CD4-positive, alpha-beta T cell (primary cell): ENCODE data around the gene HEXD. TPM values are rescaled to one million over a fixed set of nuclear protein-coding genes. Genes with fewer than 3 reads are reported as not detected.

Experiments used
- ATAC-seq: fragments of 200-7000 bp; cut with Tn5 transposase; one replicate; pipeline ENCODE4 v1.10.0; 2022; ENCODE audit warnings: mild to moderate bottlenecking; ENCODE audit not compliant: poor library complexity
- CTCF ChIA-PET: fragments of 350-600 bp; sonication (Branson Sonifier 250); formaldehyde crosslinking; loops from one replicate; lab custom pipeline; 2021; ENCODE audit warnings: antibody characterized with exemption, inconsistent platforms; lab: Charles Lee
- POLR2A ChIA-PET: fragments of 350-600 bp; sonication (Branson Sonifier 250); formaldehyde crosslinking; loops from one replicate; lab custom pipeline; 2021; ENCODE audit warnings: antibody characterized with exemption, inconsistent platforms; lab: Charles Lee
- DNase-seq, 14 experiments: peaks; one replicate each; pipeline ENCODE4 v3.0.0-alpha.2; 2013 to 2020; ENCODE audit warnings: mixed read lengths in 2 of 14
- H3K27ac ChIP-seq, 2 donors: one replicate each; pipeline versions ENCODE4 v1.5.1 to v1.7.0; 2013; ENCODE audit warnings: low read length in 2 of 2, low read depth in 1 of 2, mild to moderate bottlenecking in 1 of 2
- H3K27me3 ChIP-seq, 2 experiments: 1 replicate in 1 of 2; 2 replicates in 1 of 2; pipeline versions ENCODE4 v1.6.1 to v1.7.0; 2013; ENCODE audit warnings: low read length in 2 of 2, control low read depth in 1 of 2, mild to moderate bottlenecking in 1 of 2, moderate library complexity in 1 of 2; ENCODE audit not compliant: insufficient read depth in 2 of 2, control insufficient read depth in 1 of 2
- H3K36me3 ChIP-seq: one replicate; pipeline ENCODE4 v1.6.1; 2013; ENCODE audit warnings: low read length, control low read depth; ENCODE audit not compliant: insufficient read depth
- H3K4me1 ChIP-seq: one replicate; pipeline ENCODE4 v1.6.1; 2013; ENCODE audit warnings: low read length, control low read depth; ENCODE audit not compliant: insufficient read depth
- H3K4me3 ChIP-seq: one replicate; pipeline ENCODE4 v1.5.1; 2013; ENCODE audit warnings: mild to moderate bottlenecking, low read length, moderate library complexity
- H3K9me3 ChIP-seq, 2 experiments: 1 replicate in 1 of 2; 2 replicates in 1 of 2; pipeline versions ENCODE4 v1.6.1 to v1.7.0; 2013; ENCODE audit warnings: low read length in 2 of 2, mild to moderate bottlenecking in 2 of 2, control low read depth in 1 of 2, moderate library complexity in 1 of 2; ENCODE audit not compliant: control insufficient read depth in 1 of 2, insufficient read depth in 1 of 2
- H3K27ac Mint-ChIP-seq: one replicate; pipeline ENCODE4 v1.8.0; 2020; ENCODE audit warnings: mixed read lengths
- H3K27me3 Mint-ChIP-seq: one replicate; pipeline ENCODE4 v1.8.0; 2021; ENCODE audit warnings: mixed read lengths
- H3K36me3 Mint-ChIP-seq: one replicate; pipeline ENCODE4 v1.8.0; 2021; ENCODE audit warnings: low read depth, mixed read lengths
- H3K4me1 Mint-ChIP-seq: one replicate; pipeline ENCODE4 v1.8.0; 2021; ENCODE audit warnings: low read depth, mixed read lengths
- H3K4me3 Mint-ChIP-seq: one replicate; pipeline ENCODE4 v1.8.0; 2020; ENCODE audit warnings: mild to moderate bottlenecking, mixed read lengths
- H3K9me3 Mint-ChIP-seq: one replicate; pipeline ENCODE4 v1.8.0; 2020; ENCODE audit warnings: mixed read lengths
- intact Hi-C, 2 experiments: fragments of 100-400 bp; cut with DNase I in 1 of 2; cut with micrococcal nuclease in 1 of 2; formaldehyde crosslinking; loops; one replicate each; pipeline versions ENCODE4 v1.15.1 to v1.9.0; 2023 to 2025; cut with DNase I, micrococcal nuclease
- total RNA-seq, 174 experiments: library from RNA in 2 of 174; stranded (reverse) in 2 of 174; gene quantifications; one replicate each; pipeline ENCODE4 v1.2.3 and lab custom pipeline; 2021 to 2026
- TF ChIP-seq, protein P1 (sequence below): fragments of 200-600 bp; IDR thresholded peaks from one replicate; pipeline ENCODE4 v1.8.0; 2022; ENCODE audit warnings: antibody characterized with exemption, mild to moderate bottlenecking

The HEXD gene
- total RNA-seq, 2 experiments from 2014 or later = 27.8 to 31.2 TPM

DNA sequence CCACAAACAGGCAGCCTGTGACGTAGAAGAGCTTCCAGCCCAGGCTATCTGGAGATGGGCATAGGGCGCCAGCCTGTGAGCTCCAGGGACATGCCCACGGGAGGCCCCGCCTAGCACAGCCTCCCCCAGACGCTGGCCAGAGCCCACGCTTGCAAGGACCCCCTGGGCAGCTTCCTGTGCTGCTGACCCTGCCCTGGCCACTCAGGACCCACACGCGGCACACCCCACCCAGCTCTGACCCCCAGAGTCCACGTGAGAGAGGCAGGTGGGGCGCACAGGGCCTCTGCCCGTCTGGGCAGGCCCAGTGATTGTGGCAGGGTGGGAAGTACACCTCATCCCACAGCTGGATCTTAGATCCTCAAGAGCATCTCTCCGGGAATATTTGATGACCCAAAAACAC is 28.5 kb downstream of the HEXD start:
- Histone ChIP-seq H3K9me3 (no peaks in the 10 kb centered on the region), H3K27me3 (no peaks in the 10 kb centered on the region), H3K4me1 (peaks cover 55% of the 10 kb centered on the region), H3K36me3 (peaks cover 61% of the 10 kb centered on the region), H3K4me3 (no peak overlapping the region), H3K27ac (no peak overlapping the region)
- H3K27me3 Mint-ChIP-seq = no peaks in the 10 kb centered on the region
- peak overlapping the region; percentile 58 for H3K27ac Mint-ChIP-seq
- POLR2A ChIA-PET = interaction anchor here (0.6 kb wide), 1 partner anchor 463 kb away, joined by 4 read pairs; no protein-coding TSS in a partner anchor
- CTCF ChIA-PET = no interaction called here
- peaks cover 28% of the 10 kb centered on the region for H3K36me3 Mint-ChIP-seq
- ATAC-seq (no peak), DNase-seq (no peak)
- TF ChIP-seq, protein P1, sequence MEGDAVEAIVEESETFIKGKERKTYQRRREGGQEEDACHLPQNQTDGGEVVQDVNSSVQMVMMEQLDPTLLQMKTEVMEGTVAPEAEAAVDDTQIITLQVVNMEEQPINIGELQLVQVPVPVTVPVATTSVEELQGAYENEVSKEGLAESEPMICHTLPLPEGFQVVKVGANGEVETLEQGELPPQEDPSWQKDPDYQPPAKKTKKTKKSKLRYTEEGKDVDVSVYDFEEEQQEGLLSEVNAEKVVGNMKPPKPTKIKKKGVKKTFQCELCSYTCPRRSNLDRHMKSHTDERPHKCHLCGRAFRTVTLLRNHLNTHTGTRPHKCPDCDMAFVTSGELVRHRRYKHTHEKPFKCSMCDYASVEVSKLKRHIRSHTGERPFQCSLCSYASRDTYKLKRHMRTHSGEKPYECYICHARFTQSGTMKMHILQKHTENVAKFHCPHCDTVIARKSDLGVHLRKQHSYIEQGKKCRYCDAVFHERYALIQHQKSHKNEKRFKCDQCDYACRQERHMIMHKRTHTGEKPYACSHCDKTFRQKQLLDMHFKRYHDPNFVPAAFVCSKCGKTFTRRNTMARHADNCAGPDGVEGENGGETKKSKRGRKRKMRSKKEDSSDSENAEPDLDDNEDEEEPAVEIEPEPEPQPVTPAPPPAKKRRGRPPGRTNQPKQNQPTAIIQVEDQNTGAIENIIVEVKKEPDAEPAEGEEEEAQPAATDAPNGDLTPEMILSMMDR = no peak
- intact Hi-C loops = no loop called here
- H3K4me1 Mint-ChIP-seq = peaks cover 40% of the 10 kb centered on the region
- no peak overlapping the region for H3K4me3 Mint-ChIP-seq
- H3K9me3 Mint-ChIP-seq = no peaks in the 10 kb centered on the region

GRCh38 chr17:82447876-82448275 is 29.7 kb downstream of the HEXD start:
- Mint-ChIP-seq H3K4me3 (peak overlapping the region; percentile 77), H3K27ac (peak overlapping the region; percentile 58), H3K36me3 (peaks cover 28% of the 10 kb centered on the region), H3K4me1 (peaks cover 48% of the 10 kb centered on the region), H3K27me3 (no peaks in the 10 kb centered on the region), H3K9me3 (no peaks in the 10 kb centered on the region)
- Histone ChIP-seq H3K9me3 (no peaks in the 10 kb centered on the region), H3K27ac (peak overlapping the region in 1 of 2 donors; percentile 51), H3K36me3 (peaks cover 48% of the 10 kb centered on the region), H3K4me3 (no peak overlapping the region), H3K4me1 (peaks cover 57% of the 10 kb centered on the region), H3K27me3 (no peaks in the 10 kb centered on the region)
- TF ChIP-seq, protein P1 = no peak
- ATAC-seq (no peak), DNase-seq (no peak)
- intact Hi-C loops = no loop called here
- POLR2A ChIA-PET = no interaction called here
- CTCF ChIA-PET = no interaction called here

DNA sequence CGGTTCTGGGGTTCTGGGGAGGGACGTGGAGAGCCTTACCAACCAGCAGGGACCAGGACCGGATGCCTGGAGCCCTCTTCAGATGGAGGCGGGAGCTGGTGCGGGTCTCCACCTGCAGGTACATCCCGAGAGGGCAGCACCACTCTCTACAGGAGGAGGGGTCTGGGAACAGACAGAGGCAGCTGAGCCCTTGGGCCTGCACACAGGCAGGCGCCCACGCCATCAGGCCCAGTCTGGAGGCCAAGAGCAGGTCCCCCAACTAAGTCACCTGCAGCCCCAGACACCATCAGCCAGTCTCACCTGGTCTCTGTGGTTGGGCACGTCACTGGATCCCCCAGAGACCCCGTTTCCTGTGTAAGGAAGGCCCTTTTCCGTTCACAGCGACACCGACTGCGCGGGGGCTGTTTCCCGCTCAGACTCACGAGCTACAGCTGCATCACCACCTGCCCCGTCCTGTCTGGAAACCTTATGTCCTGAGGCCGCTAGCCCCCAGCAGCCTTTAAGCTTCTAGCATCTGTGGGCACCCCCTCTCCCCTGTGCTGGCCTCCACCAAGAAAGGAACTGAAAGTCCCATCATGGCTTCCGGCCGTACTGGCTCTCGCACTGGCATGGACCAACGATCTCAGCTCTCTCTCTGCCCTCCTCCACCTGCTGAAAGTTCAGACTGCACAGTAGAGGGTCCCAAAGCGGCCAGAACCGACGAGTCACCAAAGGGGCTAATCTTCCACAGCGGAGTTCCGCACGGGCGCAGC is 31.2 kb downstream of the HEXD start:
- POLR2A ChIA-PET = interaction anchor here (0.7 to 1.6 kb wide), 11 partner anchors 8 to 243 kb away, joined by 3 to 37 read pairs (median 5); partner anchors contain the start of genes CD7, FOXK2 and NARF

More for the DNA sequence above, 31.2 kb downstream of the HEXD start:
- peak; percentile 57 for ATAC-seq
- Mint-ChIP-seq H3K27me3 (no peaks in the 10 kb centered on the region), H3K27ac (peak overlapping the region; percentile 97), H3K9me3 (no peaks in the 10 kb centered on the region), H3K4me3 (peak overlapping the region; percentile 97), H3K4me1 (peaks cover 48% of the 10 kb centered on the region), H3K36me3 (peaks cover 23% of the 10 kb centered on the region)
- H3K27ac ChIP-seq = peak overlapping the region; percentile 90 to 96
- peaks cover 34% of the 10 kb centered on the region for H3K36me3 ChIP-seq
- no peaks in the 10 kb centered on the region for H3K27me3 ChIP-seq
- H3K4me3 ChIP-seq = peak overlapping the region; percentile 97
- peaks cover 57% of the 10 kb centered on the region for H3K4me1 ChIP-seq
- intact Hi-C loops = no loop called here
- no peaks in the 10 kb centered on the region for H3K9me3 ChIP-seq
- CTCF ChIA-PET = interaction anchor here (0.6 to 1.8 kb wide), 3 partner anchors 25 to 243 kb away, joined by 3 to 5 read pairs (median 4); partner anchors contain the start of gene OGFOD3
- TF ChIP-seq, protein P1 = no peak
- peak; percentile 37 to 87 (median 73) for DNase-seq
